Smooth muscle cell (in vitro differentiated cells): Measurements from ENCODE around the gene ESR2. TPM values are rescaled to one million over a fixed set of nuclear protein-coding genes. Genes with fewer than 3 reads are reported as not detected.

Experiments used
- DNase-seq: peaks from one replicate; lab custom pipeline; 2025; ENCODE audit not compliant: unreplicated experiment; lab: John Stamatoyannopoulos, UW
- H2AFZ ChIP-seq: fragments of 200-600 bp; sonication (generic); 2 replicates; pipeline ENCODE4 v1.6.0; 2016; ENCODE audit warnings: antibody characterized with exemption, low read depth, mild to moderate bottlenecking
- H3F3A ChIP-seq: fragments of 200-600 bp; sonication (generic); 2 replicates; pipeline ENCODE4 v1.6.0; 2017; ENCODE audit warnings: antibody characterized with exemption, low read depth
- H3K27ac ChIP-seq: fragments of 200-600 bp; sonication (generic); 2 replicates; pipeline ENCODE4 v1.5.1; 2016; ENCODE audit warnings: low read depth, mild to moderate bottlenecking
- H3K27me3 ChIP-seq: fragments of 200-600 bp; sonication (generic); 2 replicates; pipeline ENCODE4 v1.6.1; 2016; ENCODE audit warnings: low read depth, mild to moderate bottlenecking
- H3K36me3 ChIP-seq: fragments of 200-600 bp; sonication (generic); 2 replicates; pipeline ENCODE4 v1.5.1; 2016; ENCODE audit warnings: low read depth
- H3K4me1 ChIP-seq: fragments of 200-600 bp; sonication (generic); 2 replicates; pipeline ENCODE4 v1.5.1; 2016; ENCODE audit warnings: low read depth
- H3K4me2 ChIP-seq: fragments of 200-600 bp; sonication (generic); 2 replicates; pipeline ENCODE4 v1.6.0; 2016; ENCODE audit warnings: mild to moderate bottlenecking
- H3K4me3 ChIP-seq: fragments of 200-600 bp; sonication (generic); 2 replicates; pipeline ENCODE4 v1.5.1; 2016; ENCODE audit warnings: mild to moderate bottlenecking
- H3K79me2 ChIP-seq: fragments of 200-600 bp; sonication (generic); 2 replicates; pipeline ENCODE4 v1.6.0; 2016; ENCODE audit warnings: low read depth, mild to moderate bottlenecking
- H3K9ac ChIP-seq: fragments of 200-600 bp; sonication (generic); 2 replicates; pipeline ENCODE4 v1.6.0; 2016; ENCODE audit warnings: low read depth
- H3K9me3 ChIP-seq: fragments of 200-600 bp; sonication (generic); replicated peaks from 2 replicates; pipeline ENCODE4 v1.5.1; 2016; ENCODE audit warnings: low read depth
- H4K20me1 ChIP-seq: fragments of 200-600 bp; sonication (generic); 2 replicates; pipeline ENCODE4 v1.6.0; 2016; ENCODE audit warnings: low read depth
- CTCF ChIP-seq: fragments of 200-600 bp; sonication (generic); IDR thresholded peaks from 2 replicates; pipeline ENCODE4 v1.5.1; 2017; ENCODE audit warnings: borderline replicate concordance, mild to moderate bottlenecking, antibody characterized with exemption; ENCODE audit not compliant: insufficient read depth, poor library complexity, severe bottlenecking
- WGBS: methylation state at CpG from one replicate; pipeline ENCODE4 v1.1.7; 2016; ENCODE audit warnings: low lambda C conversion rate; 5-methylcytosine and 5-hydroxymethylcytosine counted together
- polyA plus RNA-seq: library from polyadenylated mRNA; unstranded; fragments of >200 nt; fragmentation: Nextera tagmentation; extraction: Ambion mirVana; gene quantifications from 2 replicates; pipeline ENCODE4 v1.2.1, GENCODE V29; 2016
- total RNA-seq: library from RNA; depleted of rRNA; stranded (reverse); fragments of >200 nt; gene quantifications from 2 replicates; pipeline ENCODE4 v1.2.3, GENCODE V29; 2014

ESR2 gene
- total and polyA plus RNA-seq, 2 experiments from 2014 or later = not detected

GRCh38 chr14:64110802-64111201 lies 183.4 kb downstream of the ESR2 start:
- Histone ChIP-seq H2AFZ (no peak overlapping the region), H3K79me2 (no peaks in the 10 kb centered on the region), H3K27me3 (no peaks in the 10 kb centered on the region), H3K4me1 (no peaks in the 10 kb centered on the region), H3K9ac (no peak overlapping the region), H3K27ac (no peak overlapping the region), H3K36me3 (no peaks in the 10 kb centered on the region), H3K4me2 (no peak overlapping the region), H3K4me3 (no peak overlapping the region), H4K20me1 (no peaks in the 10 kb centered on the region), H3K9me3 (no peaks in the 10 kb centered on the region), H3F3A (peaks cover 9% of the 10 kb centered on the region)
- no peak for TF ChIP-seq CTCF
- WGBS = 100% methylated on average over 1 of the region's 1 CpG
- no peak for DNase-seq

- TF ChIP-seq CTCF = no peak
- no peak for DNase-seq
- Histone ChIP-seq H2AFZ (no peak overlapping the region), H3K4me2 (no peak overlapping the region), H3K79me2 (no peaks in the 10 kb centered on the region), H4K20me1 (no peaks in the 10 kb centered on the region), H3F3A (peaks cover 6% of the 10 kb centered on the region), H3K27me3 (no peaks in the 10 kb centered on the region), H3K27ac (no peak overlapping the region), H3K36me3 (no peaks in the 10 kb centered on the region), H3K4me3 (no peak overlapping the region), H3K9ac (no peak overlapping the region), H3K9me3 (no peaks in the 10 kb centered on the region), H3K4me1 (no peaks in the 10 kb centered on the region)
- 90% methylated on average over 1 of the region's 1 CpG for WGBS
These were observed 184.2 kb downstream of the ESR2 start for GRCh38 chr14:64109819-64110554.

GRCh38 chr14:64107438-64107837 lies 186.7 kb downstream of the ESR2 start:
- H3K36me3 ChIP-seq = no peaks in the 10 kb centered on the region
- no peak overlapping the region for H3K9ac ChIP-seq
- no peak overlapping the region for H2AFZ ChIP-seq
- WGBS = 95% methylated on average over 2 of the region's 2 CpGs
- no peaks in the 10 kb centered on the region for H3F3A ChIP-seq
- H3K4me3 ChIP-seq = no peak overlapping the region
- no peak overlapping the region for H3K4me2 ChIP-seq
- no peak overlapping the region for H3K27ac ChIP-seq
- H3K79me2 ChIP-seq = no peaks in the 10 kb centered on the region
- TF ChIP-seq CTCF = no peak
- no peaks in the 10 kb centered on the region for H4K20me1 ChIP-seq
- no peaks in the 10 kb centered on the region for H3K4me1 ChIP-seq
- no peaks in the 10 kb centered on the region for H3K27me3 ChIP-seq
- no peaks in the 10 kb centered on the region for H3K9me3 ChIP-seq
- DNase-seq = no peak

GRCh38 chr14:64098120-64098519 lies 196.1 kb downstream of the ESR2 start:
- DNase-seq = no peak
- Histone ChIP-seq H3K4me3 (no peak overlapping the region), H2AFZ (no peak overlapping the region), H4K20me1 (no peaks in the 10 kb centered on the region), H3K4me2 (no peak overlapping the region), H3K79me2 (no peaks in the 10 kb centered on the region), H3F3A (no peaks in the 10 kb centered on the region), H3K9me3 (no peaks in the 10 kb centered on the region), H3K27ac (no peak overlapping the region), H3K36me3 (no peaks in the 10 kb centered on the region), H3K9ac (no peak overlapping the region), H3K27me3 (no peaks in the 10 kb centered on the region), H3K4me1 (no peaks in the 10 kb centered on the region)
- no peak for TF ChIP-seq CTCF
- WGBS = 93% methylated on average over 4 of the region's 4 CpGs
